ENCODE results near the gene DOCK2. TPM values are rescaled to one million over a fixed set of nuclear protein-coding genes. Genes with fewer than 3 reads are reported as not detected.

The DOCK2 gene
- total and polyA plus RNA-seq, 2 of the 8 experiments (the other 6 are each of a cell fraction or from before 2014, with no cell fraction given), result 3.9 to 5.7 TPM

- TF ChIP-seq CBX8 (IDR thresholded peaks at IDR 0.05; ENCODE audit: borderline replicate concordance, low read depth, low read length), result no peak
- TF ChIP-seq SP2 (IDR thresholded peaks at IDR 0.05; ENCODE audit: low read length), result no peak
- no peak for TF ChIP-seq SP1 (IDR thresholded peaks at IDR 0.05; ENCODE audit: low read depth, low read length)
- TF ChIP-seq BACH1 (IDR thresholded peaks at IDR 0.05; ENCODE audit: low read length), result no peak
- TF ChIP-seq POU5F1 (IDR thresholded peaks at IDR 0.05; ENCODE audit: low read depth, low read length), result no peak
- TF ChIP-seq SAP30 (IDR thresholded peaks at IDR 0.05; ENCODE audit: insufficient read depth, insufficient replicate concordance, low read length), result no peak
Measured at GRCh38 chr5:169810524-169810923, 173.4 kb downstream of the DOCK2 start (continued).
